KBM-7 (cell line): ENCODE data around the gene COL13A1.

ENCODE experiments used
- DNase-seq: peaks from one replicate; pipeline ENCODE4 v3.0.0-alpha.2; 2015
- in situ Hi-C: fragments of 300-500 bp; cut with MboI; formaldehyde crosslinking; loops from 2 replicates; pipeline ENCODE4 v1.14.3; 2020; ENCODE audit warnings: low sequenced_read_pairs, low pct_unique_long_range_greater_than_20kb, mixed read lengths

The COL13A1 gene

DNA sequence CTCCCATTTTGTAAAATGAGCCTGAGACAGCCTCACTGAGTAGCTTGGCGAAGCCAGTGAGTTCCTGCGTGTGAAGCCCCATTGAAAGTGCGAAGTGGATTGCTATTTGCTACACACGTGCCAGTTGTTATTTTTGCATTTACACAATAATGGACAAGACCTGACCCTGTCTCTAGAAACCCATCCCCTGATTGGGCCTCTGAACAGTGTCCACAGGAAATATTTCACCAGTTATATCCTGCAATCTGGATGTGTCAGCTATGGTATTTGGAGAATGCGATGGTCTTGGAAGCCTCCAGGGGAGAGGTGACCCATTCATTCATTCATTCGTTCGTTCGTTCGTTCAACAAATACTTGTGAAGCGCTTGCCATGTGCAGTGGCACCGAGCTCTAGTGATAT is 37.1 kb downstream of the COL13A1 start:
- in situ Hi-C loops = no loop called here
- DNase-seq = no peak

GRCh38 chr10:69839696-69840345 is 38.1 kb downstream of the COL13A1 start:
- in situ Hi-C loops = no loop called here
- no peak for DNase-seq

GRCh38 chr10:69840773-69841172 is 39.1 kb downstream of the COL13A1 start:
- in situ Hi-C loops = no loop called here
- no peak for DNase-seq

GRCh38 chr10:69842020-69842419 is 40.3 kb downstream of the COL13A1 start:
- in situ Hi-C loops = no loop called here
- DNase-seq = no peak

GRCh38 chr10:69842882-69843281 is 41.2 kb downstream of the COL13A1 start:
- in situ Hi-C loops = no loop called here
- DNase-seq = no peak

- no peak for DNase-seq
- in situ Hi-C loops = no loop called here
Measured at GRCh38 chr10:69843923-69844322, 42.2 kb downstream of the COL13A1 start.

DNA sequence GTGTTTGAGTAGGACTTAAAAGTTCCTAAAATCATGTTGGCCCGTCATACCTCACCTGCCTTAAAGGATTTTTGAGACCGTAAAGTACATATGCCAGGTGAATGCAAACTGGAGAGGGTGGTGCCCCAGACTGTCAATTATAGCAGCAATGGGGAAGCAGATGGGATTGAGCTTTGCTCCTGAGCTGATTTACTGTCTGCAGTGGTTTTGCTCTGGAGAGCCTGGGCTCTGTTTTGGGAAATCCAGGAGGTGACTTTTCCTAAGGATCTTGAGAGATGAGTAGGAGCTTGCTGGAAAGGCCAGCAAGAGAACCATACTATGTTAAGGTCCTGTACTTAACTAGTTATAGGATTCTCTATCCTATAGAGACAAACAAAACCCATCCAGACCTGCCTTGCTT is 43.0 kb downstream of the COL13A1 start:
- no peak for DNase-seq

DNA sequence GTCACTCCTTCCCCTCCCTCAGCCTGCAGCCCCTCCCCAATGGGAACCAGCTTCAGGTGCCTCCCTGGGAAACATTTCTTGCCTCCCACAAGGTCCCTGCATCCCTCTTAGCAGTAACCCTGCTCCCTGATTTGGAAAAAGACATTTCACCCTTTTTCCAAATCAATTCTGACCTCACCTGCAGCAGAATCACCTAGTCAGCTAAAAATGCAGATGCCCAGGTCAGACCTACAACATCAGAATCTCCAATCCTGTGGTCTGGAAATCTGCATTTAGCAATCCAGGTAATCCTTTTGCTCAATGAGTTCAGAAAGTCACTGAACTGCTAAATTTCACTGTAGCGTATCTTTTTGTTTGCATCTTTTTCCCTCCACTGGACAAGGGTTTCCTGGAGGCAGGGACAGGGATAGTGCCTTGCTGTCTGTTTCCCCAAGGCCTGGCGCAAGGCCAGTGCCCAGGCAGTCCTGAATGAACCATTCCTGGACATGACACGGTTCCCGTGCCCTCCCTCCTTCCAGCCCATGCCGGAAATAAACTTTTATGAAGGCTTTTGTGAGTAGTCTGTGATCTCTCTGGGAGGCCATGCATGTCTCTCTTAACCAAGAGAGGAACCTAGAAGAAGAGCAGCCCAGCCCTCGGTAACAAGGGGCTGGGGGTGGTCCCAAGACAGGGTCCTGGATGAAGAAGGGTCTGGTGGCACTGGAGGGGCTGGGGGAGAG is 44.0 kb downstream of the COL13A1 start:
- no peak for DNase-seq
- in situ Hi-C loops = no loop called here

More for the DNA sequence above, 43.0 kb downstream of the COL13A1 start:
- in situ Hi-C loops = no loop called here

GRCh38 chr10:69846293-69846921 is 44.7 kb downstream of the COL13A1 start:
- in situ Hi-C loops = no loop called here
- no peak for DNase-seq

GRCh38 chr10:69847458-69847857 is 45.8 kb downstream of the COL13A1 start:
- in situ Hi-C loops = no loop called here
- DNase-seq = no peak

DNA sequence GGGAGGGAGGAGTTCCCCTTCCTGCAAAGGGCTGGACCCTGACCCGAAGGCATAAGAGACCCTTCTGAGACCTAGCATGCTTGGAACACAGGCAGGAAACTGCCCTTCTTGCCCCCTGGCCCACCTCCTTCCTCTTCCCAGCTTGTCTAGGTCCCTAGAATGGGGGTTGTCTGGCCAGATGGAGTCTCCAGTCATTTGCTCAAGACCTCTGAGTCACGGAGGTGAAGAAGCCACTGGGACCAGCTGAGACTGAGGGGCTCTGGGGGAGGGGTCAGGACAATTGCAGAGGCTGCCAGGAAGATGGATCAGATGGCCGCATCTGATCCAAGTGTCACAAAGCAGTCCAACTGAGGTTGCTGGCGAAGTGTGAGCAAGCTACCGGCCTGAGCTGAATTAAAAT is 46.2 kb downstream of the COL13A1 start:
- in situ Hi-C loops = no loop called here

GRCh38 chr10:69848454-69848853 is 46.7 kb downstream of the COL13A1 start:
- in situ Hi-C loops = no loop called here

More for the DNA sequence above, 46.2 kb downstream of the COL13A1 start:
- DNase-seq = no peak

DNA sequence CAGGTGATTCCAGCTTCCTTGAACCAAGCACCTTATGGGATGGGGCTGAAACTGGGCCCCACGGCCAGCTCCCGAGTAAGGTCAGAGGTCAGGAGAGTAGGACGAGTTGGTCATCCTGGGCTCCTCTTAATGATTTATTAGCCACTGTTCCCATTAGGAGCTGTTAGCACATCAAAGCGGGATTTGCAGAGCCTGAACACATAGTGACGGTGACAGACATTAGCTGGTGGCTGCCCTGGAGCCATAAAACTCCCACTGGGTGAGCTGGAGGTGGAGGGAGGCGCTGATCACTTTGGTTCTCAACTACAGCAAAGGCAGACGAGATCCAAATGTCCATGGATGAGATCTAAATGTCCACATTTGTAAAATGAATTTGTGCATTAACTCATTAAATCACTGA is 48.1 kb downstream of the COL13A1 start:
- in situ Hi-C loops = no loop called here
- DNase-seq = no peak

More at GRCh38 chr10:69848454-69848853, 46.7 kb downstream of the COL13A1 start:
- DNase-seq = no peak

GRCh38 chr10:69850440-69850839 is 48.7 kb downstream of the COL13A1 start:
- in situ Hi-C loops = no loop called here
- no peak for DNase-seq

DNA sequence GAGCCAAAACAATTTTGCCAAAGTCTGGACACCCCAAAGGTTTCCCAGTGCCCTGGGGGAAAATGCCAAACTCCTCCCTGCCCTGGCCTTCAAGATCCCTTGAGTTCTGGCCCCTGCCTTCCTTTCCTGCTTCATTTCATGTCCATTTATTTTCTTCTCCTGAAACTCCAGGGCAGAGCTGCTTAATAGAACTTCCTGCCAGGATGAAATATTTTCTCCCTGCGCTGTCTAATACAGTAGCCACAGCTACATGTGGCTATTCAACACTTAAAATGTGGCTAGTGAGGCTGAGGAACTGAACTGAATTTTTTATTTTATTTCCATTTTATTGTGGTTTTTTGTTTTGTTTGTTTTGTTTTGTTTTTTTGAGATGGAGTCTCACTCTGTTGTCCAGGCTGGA is 49.6 kb downstream of the COL13A1 start:
- in situ Hi-C loops = no loop called here
- DNase-seq = no peak

GRCh38 chr10:69853064-69853463 is 51.4 kb downstream of the COL13A1 start:
- in situ Hi-C loops = no loop called here
- DNase-seq = no peak

DNA sequence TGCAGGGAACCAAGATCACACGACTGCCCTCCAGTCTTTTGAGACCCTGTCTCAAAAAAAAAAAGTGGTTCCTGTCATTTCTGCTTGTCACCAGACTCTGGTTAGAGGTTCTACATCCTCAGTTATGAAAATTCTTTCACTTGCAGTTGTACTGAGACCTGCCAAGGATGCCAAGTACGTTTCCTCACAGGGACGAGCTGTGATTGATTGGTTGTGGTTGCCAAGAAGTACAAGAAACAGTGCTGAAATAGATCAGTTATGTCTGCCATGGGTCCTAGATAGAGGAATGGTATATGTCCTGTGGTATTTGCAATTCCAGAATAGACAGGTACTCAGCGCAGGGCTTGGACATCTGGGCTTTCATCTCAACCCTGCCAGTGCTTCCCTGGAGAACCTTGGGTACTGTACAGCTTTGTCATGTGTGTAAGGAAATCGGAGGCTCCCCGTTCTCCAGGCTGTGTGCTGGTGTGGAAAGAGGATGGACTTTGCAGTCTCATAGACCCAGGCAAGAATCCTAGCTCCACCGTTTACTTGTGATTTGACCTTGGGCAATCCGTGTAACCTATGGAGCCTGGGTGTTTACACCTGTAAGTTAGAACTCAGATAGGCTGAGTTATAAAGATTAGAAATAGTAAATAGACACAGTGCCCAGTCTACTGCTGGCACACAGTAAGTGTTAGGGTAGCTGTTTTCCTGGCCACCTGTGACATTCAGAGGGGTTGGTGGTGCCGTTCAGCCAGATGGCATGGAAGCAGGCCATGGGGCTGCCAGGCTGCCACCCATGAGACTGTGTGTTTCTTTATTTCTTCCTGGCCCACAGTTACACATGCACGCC is 53.0 kb downstream of the COL13A1 start:
- in situ Hi-C loops = no loop called here
- no peak for DNase-seq

DNA sequence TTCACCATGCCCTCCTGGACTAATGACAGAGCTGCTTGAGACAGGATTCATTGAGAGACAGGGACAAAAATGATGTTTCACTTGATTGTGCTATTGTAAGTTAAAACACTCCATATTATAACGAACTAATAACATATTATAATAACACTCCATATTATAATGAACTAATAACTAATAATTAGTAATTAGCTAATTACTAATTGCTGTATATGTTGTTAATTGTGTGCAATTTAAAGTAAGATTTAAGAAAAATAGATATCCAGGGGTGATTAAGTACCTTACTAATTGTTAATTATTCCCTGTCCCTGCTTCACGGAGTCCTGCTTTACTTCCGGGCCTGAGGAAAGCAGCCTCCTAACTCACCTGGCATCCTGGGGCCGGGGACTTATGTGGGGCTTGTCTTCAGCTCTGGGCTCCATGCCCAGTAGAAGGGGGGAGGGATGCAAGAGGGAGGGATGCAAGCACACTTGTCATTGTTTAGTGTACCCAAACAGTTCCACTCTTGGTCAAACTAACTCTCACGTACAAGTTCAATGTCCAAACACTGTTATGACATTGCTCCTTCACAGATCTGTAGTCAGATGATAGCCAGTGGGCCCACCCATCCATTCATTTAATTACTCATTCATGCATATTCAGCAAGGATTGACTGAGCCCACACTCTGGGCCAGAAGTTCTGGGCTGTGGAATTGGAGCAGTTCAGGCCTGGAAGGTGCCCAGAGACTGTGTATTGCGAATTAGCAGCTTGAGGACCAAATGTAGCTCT is 53.8 kb downstream of the COL13A1 start:
- DNase-seq = no peak
- in situ Hi-C loops = no loop called here

- in situ Hi-C loops = no loop called here
Measured at GRCh38 chr10:69856601-69857166, 55.0 kb downstream of the COL13A1 start.

More at GRCh38 chr10:69856601-69857166, 55.0 kb downstream of the COL13A1 start:
- DNase-seq = no peak
